GM12878 (cell line): Measurements from ENCODE around the gene ICAM2. TPM values are rescaled to one million over a fixed set of nuclear protein-coding genes. Genes with fewer than 3 reads are reported as not detected.

Source experiments
- ATAC-seq: fragments of 200-7000 bp; cut with Tn5 transposase; 3 replicates; pipeline ENCODE4 v1.9.1; 2020; ENCODE audit warnings: mild to moderate bottlenecking, moderate library complexity
- BruUV-seq: library from RNA; stranded (reverse); fragments of 400-500 nt; replicated peaks from 2 replicates; lab custom pipeline; 2021; lab: Mats Ljungman, UMichigan
- CTCF ChIA-PET: fragments of 300-600 bp; sonication (Branson Sonifier 250); formaldehyde crosslinking; extraction: SDS; loops from one replicate; lab custom pipeline; 2021; ENCODE audit warnings: inconsistent platforms; lab: Yijun Ruan, JAX
- POLR2A ChIA-PET: fragments of 350-600 bp; formaldehyde crosslinking; extraction: SDS; loops from one replicate; lab custom pipeline; 2021; ENCODE audit warnings: inconsistent platforms; lab: Charles Lee
- RAD21 ChIA-PET: fragments of 300-600 bp; sonication (Branson Sonifier 250); formaldehyde crosslinking; loops from one replicate; lab custom pipeline; 2023; ENCODE audit warnings: antibody characterized with exemption; ENCODE audit not compliant: unreplicated experiment; lab: Charles Lee
- SMC1A ChIA-PET: fragments of 300-600 bp; sonication (Branson Sonifier 250); formaldehyde crosslinking; loops from one replicate; lab custom pipeline; 2023; ENCODE audit not compliant: unreplicated experiment, uncharacterized antibody; lab: Charles Lee
- DNase-seq: peaks from one replicate; pipeline ENCODE4 v3.0.0-alpha.2; 2011; ENCODE audit warnings: low read depth, low spot score
- FAIRE-seq: peaks from 3 replicates; lab custom pipeline; 2011; peaks lifted over from hg19 to GRCh38; lab: Jason Lieb, UNC
- H2AFZ ChIP-seq: 2 replicates; pipeline ENCODE4 v1.6.0; 2011; ENCODE audit warnings: low read depth, low read length, control low read depth; ENCODE audit not compliant: control insufficient read depth
- H3K27ac ChIP-seq: 2 replicates; pipeline ENCODE4 v1.5.1; 2011; ENCODE audit warnings: control low read depth; ENCODE audit not compliant: control insufficient read depth, insufficient read depth
- H3K27me3 ChIP-seq, 2 experiments: replicated peaks in 1 of 2; 2 replicates each; pipeline versions ENCODE4 v1.6.0 to v1.6.1; 2011; ENCODE audit warnings: low read length in 1 of 2; ENCODE audit not compliant: control insufficient read depth in 2 of 2, insufficient read depth in 2 of 2
- H3K36me3 ChIP-seq, 2 experiments: 2 replicates each; pipeline ENCODE4 v1.5.1; 2011; ENCODE audit warnings: low read length in 1 of 2; ENCODE audit not compliant: control insufficient read depth in 2 of 2, insufficient read depth in 2 of 2
- H3K4me1 ChIP-seq: 2 replicates; pipeline ENCODE4 v1.6.1; 2011; ENCODE audit warnings: mild to moderate bottlenecking, low read length, moderate library complexity, mixed read lengths; ENCODE audit not compliant: control insufficient read depth, insufficient read depth
- H3K4me2 ChIP-seq: 2 replicates; pipeline ENCODE4 v1.6.0; 2011; ENCODE audit warnings: control low read depth; ENCODE audit not compliant: control insufficient read depth, insufficient read depth
- H3K4me3 ChIP-seq: fragments of 200-600 bp; sonication (generic); 2 replicates; pipeline ENCODE4 v1.5.1; 2016
- H3K79me2 ChIP-seq: 2 replicates; pipeline ENCODE4 v1.6.0; 2011; ENCODE audit warnings: low read length; ENCODE audit not compliant: control insufficient read depth, insufficient read depth
- H3K9ac ChIP-seq: 2 replicates; pipeline ENCODE4 v1.8.0; 2011; ENCODE audit warnings: low read length, control low read depth, mixed read lengths; ENCODE audit not compliant: control insufficient read depth, insufficient read depth
- H3K9me3 ChIP-seq: replicated peaks from 3 replicates; pipeline ENCODE4 v1.5.1; 2011; ENCODE audit warnings: mild to moderate bottlenecking, low read length; ENCODE audit not compliant: control insufficient read depth, insufficient read depth
- H4K20me1 ChIP-seq: 2 replicates; pipeline ENCODE4 v1.6.0; 2011; ENCODE audit not compliant: control insufficient read depth, insufficient read depth
- DPF2 ChIP-seq: fragments of 450-650 bp; IDR thresholded peaks from 2 replicates; pipeline ENCODE4 v1.6.1; 2017; ENCODE audit warnings: mild to moderate bottlenecking
- EZH2 ChIP-seq: IDR thresholded peaks from 2 replicates; pipeline ENCODE4 v1.6.1; 2012; ENCODE audit warnings: low read depth, mild to moderate bottlenecking, control low read depth, inconsistent platforms, low read length, borderline replicate concordance; ENCODE audit not compliant: control insufficient read depth
- KAT2A ChIP-seq: conservative IDR thresholded peaks from 2 replicates; pipeline ENCODE4 v1.6.1; 2011; ENCODE audit warnings: low read depth, low read length; ENCODE audit not compliant: control insufficient read depth
- MEF2B ChIP-seq: fragments of 450-650 bp; IDR thresholded peaks from 2 replicates; pipeline ENCODE4 v1.6.1; 2018; ENCODE audit warnings: mild to moderate bottlenecking, moderate library complexity; ENCODE audit not compliant: partially characterized antibody, poor library complexity, severe bottlenecking
- NBN ChIP-seq: fragments of 450-650 bp; IDR thresholded peaks from 2 replicates; pipeline ENCODE4 v1.6.1; 2016
- POLR2AphosphoS2 ChIP-seq: IDR thresholded peaks from 2 replicates; pipeline ENCODE4 v1.6.1; 2011; ENCODE audit warnings: low read depth, mild to moderate bottlenecking, low read length, improper control_type of control experiment, moderate library complexity
- RB1 ChIP-seq: fragments of 450-650 bp; formaldehyde crosslinking; IDR thresholded peaks from 2 replicates; pipeline ENCODE4 v1.6.1; 2017; ENCODE audit warnings: mild to moderate bottlenecking, borderline replicate concordance
- TARDBP ChIP-seq: IDR thresholded peaks from 2 replicates; pipeline ENCODE4 v1.6.1; 2016; ENCODE audit warnings: borderline replicate concordance
- WGBS: methylation state at CpG from one replicate; pipeline ENCODE4 v1.1.6; 2016; ENCODE audit warnings: low lambda C conversion rate; ENCODE audit not compliant: insufficient replicate concordance, insufficient coverage; ENCODE audit errors: missing lambda C conversion rate; 5-methylcytosine and 5-hydroxymethylcytosine counted together
- in situ Hi-C: fragments of 300-500 bp; cut with MboI; formaldehyde crosslinking; loops from 9 replicates; pipeline ENCODE4 v1.14.3; 2018; ENCODE audit warnings: mixed read lengths
- intact Hi-C: fragments of 100-400 bp; cut with micrococcal nuclease; formaldehyde crosslinking; loops from one replicate; pipeline ENCODE4 v1.14.2; 2022; ENCODE audit not compliant: unreplicated experiment
- polyA plus RNA-seq, 11 experiments: library from polyadenylated mRNA; depleted of rRNA in 4 of 11; unstranded in 6 of 11; stranded (reverse) in 5 of 11; fragments of >200 nt; fragmentation: Nextera tagmentation in 4 of 11; fragmentation: Illumina TruSeq in 1 of 11; extraction: Ambion mirVana in 4 of 11; extraction: Trizol in 1 of 11; gene quantifications; 1 replicate in 1 of 11; 2 replicates in 10 of 11; pipeline versions ENCODE4 v1.2.1 to v1.2.3, GENCODE V29; 2011 to 2016; ENCODE audit warnings: inconsistent platforms in 2 of 11, missing spikeins in 2 of 11, low read depth in 1 of 11
- total RNA-seq, 4 experiments: library from RNA; depleted of rRNA in 3 of 4; stranded (reverse); fragments of >200 nt in 3 of 4; fragmentation: Illumina TruSeq in 1 of 4; extraction: Trizol in 1 of 4; gene quantifications; 2 replicates each; pipeline versions ENCODE4 v1.2.1 to v1.2.3, GENCODE V29; 2013 to 2021
- TF ChIP-seq, protein P1 (sequence below): fragments of 450-650 bp; IDR thresholded peaks from 2 replicates; pipeline ENCODE4 v1.6.1; 2016; ENCODE audit warnings: mild to moderate bottlenecking, moderate library complexity, borderline replicate concordance
- TF ChIP-seq, protein P2 (sequence below): IDR thresholded peaks from 2 replicates; pipeline ENCODE4 v1.6.1; 2011; ENCODE audit warnings: borderline replicate concordance, low read depth, mild to moderate bottlenecking, moderate library complexity, mixed read lengths, low read length; ENCODE audit not compliant: insufficient read depth; ENCODE audit errors: extremely low read length

ICAM2 gene
- total and polyA plus RNA-seq, 10 of the 15 experiments (the other 5 are each of a cell fraction or from before 2014, with no cell fraction given), result 23.6 to 108 (median 58.1) TPM

DNA sequence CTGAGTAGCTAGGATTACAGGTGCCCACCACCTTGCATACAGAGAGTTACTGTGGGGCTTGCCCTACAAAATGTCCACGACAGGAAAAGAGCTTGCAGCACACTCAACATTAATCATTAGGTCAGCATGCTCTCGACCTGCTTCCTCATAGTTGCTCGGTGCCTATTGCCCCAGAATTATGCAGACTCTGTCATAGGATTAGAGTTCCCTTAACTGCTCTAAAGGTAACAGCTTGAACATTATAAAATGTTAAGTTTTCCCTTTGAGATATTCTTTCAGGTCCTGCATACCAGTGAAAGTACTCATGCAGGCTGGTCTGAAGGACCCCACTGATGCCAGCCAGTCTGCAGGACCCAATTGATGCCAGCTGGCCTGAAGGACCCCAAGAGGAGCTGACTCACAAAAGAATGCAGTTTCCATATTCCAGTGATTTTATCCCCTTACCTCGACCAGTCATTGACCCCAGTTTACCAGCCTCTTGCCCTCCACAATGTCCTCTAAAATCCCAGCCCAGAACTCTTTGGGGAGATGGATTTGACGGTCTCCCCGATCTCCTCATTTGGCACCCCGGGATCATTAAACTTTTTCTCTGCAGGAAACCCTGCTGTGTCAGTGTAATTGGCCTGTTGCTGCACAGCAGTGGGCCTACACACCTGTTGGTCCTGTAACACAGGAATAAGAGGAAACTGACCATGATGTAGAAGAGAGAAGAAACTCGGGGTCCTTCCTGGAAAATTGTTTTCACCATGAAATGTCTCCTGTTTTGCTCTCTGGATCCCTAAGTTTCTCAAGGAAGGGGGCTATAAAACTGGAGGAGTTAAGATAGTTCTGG, 10.6 kb downstream of the ICAM2 start:
- no peaks in the 10 kb centered on the region for H4K20me1 ChIP-seq
- ChIA-PET RAD21 (interaction anchor here (0.8 kb wide), 1 partner anchor 22 kb away, joined by 3 read pairs; no protein-coding TSS in a partner anchor), CTCF (interaction anchor here (1.0 to 1.7 kb wide), 4 partner anchors 15 to 124 kb away, joined by 3 to 6 read pairs (median 4); no protein-coding TSS in a partner anchor), SMC1A (no interaction called here), POLR2A (interaction anchor here (0.5 to 0.7 kb wide), 3 partner anchors 94 to 625 kb away, joined by 3 to 6 read pairs (median 4); no protein-coding TSS in a partner anchor)
- no peak for DNase-seq
- no peaks in the 10 kb centered on the region for H3K4me1 ChIP-seq
- BruUV-seq, result no TSS peak
- H3K9me3 ChIP-seq, result no peaks in the 10 kb centered on the region; the same call in 2 of the 3 replicates
- H3K4me3 ChIP-seq, result no peak overlapping the region
- WGBS, result 62% methylated on average over 8 of the region's 8 CpGs
- H3K9ac ChIP-seq, result no peak overlapping the region
- ATAC-seq, result no peak
- no peaks in the 10 kb centered on the region for H3K27me3 ChIP-seq
- intact Hi-C loops (no loop called here), in situ Hi-C loops (no loop called here)
- no peak for TF ChIP-seq TARDBP
- no peak for TF ChIP-seq POLR2AphosphoS2
- no peak for TF ChIP-seq RB1
- peaks cover 25% of the 10 kb centered on the region for H3K79me2 ChIP-seq
- H3K4me2 ChIP-seq, result no peak overlapping the region
- H3K27ac ChIP-seq, result no peak overlapping the region
- H2AFZ ChIP-seq, result no peak overlapping the region
- FAIRE-seq, result no peak
- H3K36me3 ChIP-seq, result peaks cover 4 to 9% of the 10 kb centered on the region in 2 experiments; a peak in 3 of 4 replicates

DNA sequence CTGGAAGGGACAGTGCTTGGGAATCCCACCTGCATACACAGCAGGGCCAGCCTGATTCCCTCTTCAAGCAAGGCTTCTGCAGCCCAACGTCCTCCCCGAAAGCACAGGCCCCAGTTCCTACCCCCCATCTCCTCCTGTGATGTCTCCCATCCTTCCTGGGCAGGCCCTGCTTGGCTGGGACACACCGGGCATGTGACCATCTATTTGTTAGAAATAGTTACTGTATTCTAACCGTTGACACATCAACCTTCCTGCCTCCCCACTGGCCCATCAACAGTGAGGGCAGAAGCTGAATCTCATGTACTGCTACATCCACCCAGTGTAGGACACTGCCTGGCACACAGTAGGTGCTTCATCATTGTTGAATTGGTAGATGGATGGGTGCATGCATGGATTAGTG, 11.6 kb downstream of the ICAM2 start:
- CTCF ChIA-PET, result interaction anchor here (1.0 to 1.7 kb wide), 4 partner anchors 16 to 125 kb away, joined by 3 to 6 read pairs (median 4); no protein-coding TSS in a partner anchor
- TF ChIP-seq NBN, result no peak
- TF ChIP-seq MEF2B, result no peak
- TF ChIP-seq, protein P1, sequence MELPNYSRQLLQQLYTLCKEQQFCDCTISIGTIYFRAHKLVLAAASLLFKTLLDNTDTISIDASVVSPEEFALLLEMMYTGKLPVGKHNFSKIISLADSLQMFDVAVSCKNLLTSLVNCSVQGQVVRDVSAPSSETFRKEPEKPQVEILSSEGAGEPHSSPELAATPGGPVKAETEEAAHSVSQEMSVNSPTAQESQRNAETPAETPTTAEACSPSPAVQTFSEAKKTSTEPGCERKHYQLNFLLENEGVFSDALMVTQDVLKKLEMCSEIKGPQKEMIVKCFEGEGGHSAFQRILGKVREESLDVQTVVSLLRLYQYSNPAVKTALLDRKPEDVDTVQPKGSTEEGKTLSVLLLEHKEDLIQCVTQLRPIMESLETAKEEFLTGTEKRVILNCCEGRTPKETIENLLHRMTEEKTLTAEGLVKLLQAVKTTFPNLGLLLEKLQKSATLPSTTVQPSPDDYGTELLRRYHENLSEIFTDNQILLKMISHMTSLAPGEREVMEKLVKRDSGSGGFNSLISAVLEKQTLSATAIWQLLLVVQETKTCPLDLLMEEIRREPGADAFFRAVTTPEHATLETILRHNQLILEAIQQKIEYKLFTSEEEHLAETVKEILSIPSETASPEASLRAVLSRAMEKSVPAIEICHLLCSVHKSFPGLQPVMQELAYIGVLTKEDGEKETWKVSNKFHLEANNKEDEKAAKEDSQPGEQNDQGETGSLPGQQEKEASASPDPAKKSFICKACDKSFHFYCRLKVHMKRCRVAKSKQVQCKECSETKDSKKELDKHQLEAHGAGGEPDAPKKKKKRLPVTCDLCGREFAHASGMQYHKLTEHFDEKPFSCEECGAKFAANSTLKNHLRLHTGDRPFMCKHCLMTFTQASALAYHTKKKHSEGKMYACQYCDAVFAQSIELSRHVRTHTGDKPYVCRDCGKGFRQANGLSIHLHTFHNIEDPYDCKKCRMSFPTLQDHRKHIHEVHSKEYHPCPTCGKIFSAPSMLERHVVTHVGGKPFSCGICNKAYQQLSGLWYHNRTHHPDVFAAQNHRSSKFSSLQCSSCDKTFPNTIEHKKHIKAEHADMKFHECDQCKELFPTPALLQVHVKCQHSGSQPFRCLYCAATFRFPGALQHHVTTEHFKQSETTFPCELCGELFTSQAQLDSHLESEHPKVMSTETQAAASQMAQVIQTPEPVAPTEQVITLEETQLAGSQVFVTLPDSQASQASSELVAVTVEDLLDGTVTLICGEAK, result no peak
- TF ChIP-seq DPF2, result no peak
- TF ChIP-seq KAT2A, result no peak
- no peak for TF ChIP-seq EZH2
- TF ChIP-seq, protein P2, sequence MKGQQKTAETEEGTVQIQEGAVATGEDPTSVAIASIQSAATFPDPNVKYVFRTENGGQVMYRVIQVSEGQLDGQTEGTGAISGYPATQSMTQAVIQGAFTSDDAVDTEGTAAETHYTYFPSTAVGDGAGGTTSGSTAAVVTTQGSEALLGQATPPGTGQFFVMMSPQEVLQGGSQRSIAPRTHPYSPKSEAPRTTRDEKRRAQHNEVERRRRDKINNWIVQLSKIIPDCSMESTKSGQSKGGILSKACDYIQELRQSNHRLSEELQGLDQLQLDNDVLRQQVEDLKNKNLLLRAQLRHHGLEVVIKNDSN, result no peak

More for the DNA sequence above, 11.6 kb downstream of the ICAM2 start:
- in situ Hi-C loops, result no loop called here
- Histone ChIP-seq H3K9ac (no peak overlapping the region), H3K27ac (no peak overlapping the region), H3K79me2 (peaks cover 17% of the 10 kb centered on the region), H3K9me3 (no peaks in the 10 kb centered on the region; the same call in 2 of the 3 replicates), H3K4me3 (no peak overlapping the region), H3K4me2 (no peak overlapping the region), H4K20me1 (no peaks in the 10 kb centered on the region), H2AFZ (no peak overlapping the region), H3K4me1 (no peaks in the 10 kb centered on the region), H3K27me3 (no peaks in the 10 kb centered on the region), H3K36me3 (peaks cover 8 to 11% of the 10 kb centered on the region in 2 experiments; a peak in 3 of 4 replicates)
- ATAC-seq, result no peak
- ChIA-PET RAD21 (interaction anchor here (0.8 kb wide), 1 partner anchor 23 kb away, joined by 3 read pairs; no protein-coding TSS in a partner anchor), POLR2A (interaction anchor here (0.5 kb wide), 1 partner anchor 95 kb away, joined by 3 read pairs; no protein-coding TSS in a partner anchor), SMC1A (no interaction called here)
- intact Hi-C loops, result no loop called here
- WGBS, result 84% methylated on average over 4 of the region's 4 CpGs
- no peak for FAIRE-seq
- BruUV-seq, result no TSS peak
- DNase-seq, result no peak
